GM10266 (cell line): ENCODE measurements around the gene HOXA3.

Experiments
- DNase-seq: peaks from one replicate; pipeline ENCODE4 v3.0.0; 2012; ENCODE audit errors: extremely low spot score
- CTCF ChIP-seq: IDR thresholded peaks from 2 replicates; pipeline ENCODE4 v1.5.1; 2012; ENCODE audit warnings: mild to moderate bottlenecking, low read depth; ENCODE audit not compliant: control insufficient read depth, insufficient read depth; ENCODE audit errors: missing control alignments

The HOXA3 gene

GRCh38 chr7:27065709-27066108 is 86.7 kb downstream of the HOXA3 start:
- no peak for TF ChIP-seq CTCF
- DNase-seq = no peak

DNA sequence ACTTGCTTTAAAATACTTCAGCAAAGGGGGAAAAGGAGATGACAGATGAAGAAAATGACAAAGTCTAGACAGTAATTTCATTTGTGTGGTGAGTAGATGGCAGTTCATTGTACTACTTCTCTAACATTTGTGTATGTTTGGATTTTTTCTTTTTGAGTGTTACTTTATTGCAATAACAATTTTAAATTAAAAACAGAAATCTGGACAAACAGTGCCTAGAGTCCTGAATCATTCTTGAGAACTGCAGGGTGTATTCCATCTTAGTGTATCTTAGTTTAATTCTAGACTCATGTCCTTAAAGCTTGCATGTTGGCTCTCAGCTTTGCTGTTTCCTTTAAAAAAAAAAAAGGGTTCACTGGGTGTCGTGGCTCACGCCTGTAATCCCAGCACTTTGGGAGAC is 87.7 kb downstream of the HOXA3 start:
- no peak for TF ChIP-seq CTCF
- no peak for DNase-seq

DNA sequence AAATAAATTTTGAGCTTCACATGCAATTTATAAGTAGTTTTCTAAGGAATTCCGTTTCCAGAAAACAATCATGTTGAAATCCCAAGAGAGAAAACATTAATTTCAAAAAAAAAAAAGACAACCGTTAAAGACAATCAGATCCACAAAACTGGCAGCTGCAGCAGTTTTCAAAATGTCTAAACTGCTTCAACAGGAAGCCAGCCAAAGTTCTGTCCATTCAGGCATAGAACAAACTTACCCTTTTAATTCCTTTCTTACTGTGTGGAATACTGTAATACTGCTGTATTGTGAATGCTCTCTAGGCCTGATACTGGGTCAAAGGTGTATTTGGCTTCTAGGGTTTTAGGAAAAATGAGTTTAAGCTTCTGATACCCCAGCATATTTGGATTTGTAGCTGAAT is 88.2 kb downstream of the HOXA3 start:
- DNase-seq = no peak
- no peak for TF ChIP-seq CTCF

DNA sequence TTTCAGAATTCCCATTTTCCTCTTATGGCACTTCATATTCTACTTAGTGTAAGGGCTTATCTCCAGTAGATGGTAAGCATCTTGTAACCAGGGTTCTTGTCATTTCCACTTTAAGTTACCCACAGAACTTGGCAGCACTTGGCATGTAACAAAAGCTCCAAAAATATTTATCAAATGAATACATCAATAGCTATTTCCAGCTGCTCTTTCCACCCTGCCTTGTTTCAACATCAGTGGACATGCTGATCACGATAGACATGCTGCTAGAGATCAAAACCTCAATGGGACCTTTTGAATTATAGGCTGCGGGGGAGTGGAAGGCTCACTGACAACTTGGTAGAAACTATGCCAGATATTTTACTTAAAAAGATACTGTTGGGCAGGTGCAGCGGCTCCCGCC is 89.4 kb downstream of the HOXA3 start:
- no peak for DNase-seq
- no peak for TF ChIP-seq CTCF
